Pancreas (tissue), 10 donors: Measurements from ENCODE around the gene ITK. TPM values are rescaled to one million over a fixed set of nuclear protein-coding genes. Genes with fewer than 3 reads are reported as not detected.
"Not testable (repeated sequence)": the region's sequence is repeated elsewhere in the genome, so short reads cannot be mapped to it uniquely, and the experiment has no call there.

Source experiments
- ATAC-seq, 4 donors: fragments of 200-7000 bp; cut with Tn5 transposase; one replicate each; pipeline versions ENCODE4 v1.8.0 to v1.9.1; 2020; ENCODE audit warnings: mild to moderate bottlenecking in 4 of 4, moderate library complexity in 4 of 4
- DNase-seq, 6 donors: peaks; one replicate each; pipeline ENCODE4 v3.0.0-alpha.2; 2020
- FAIRE-seq: peaks from 2 replicates; lab custom pipeline; 2012; peaks lifted over from hg19 to GRCh38; lab: Jason Lieb, UNC
- H3K27ac ChIP-seq, 4 donors: fragments of 200-600 bp; sonication (generic); 1 replicate in 3 of 4; 2 replicates in 1 of 4; pipeline versions ENCODE4 v1.5.0 to v1.8.0; 2020
- H3K27me3 ChIP-seq, 4 donors: fragments of 200-600 bp; one replicate each; pipeline ENCODE4 v1.8.0; 2021
- H3K36me3 ChIP-seq, 3 donors: fragments of 200-600 bp; sonication (generic) in 1 of 3; one replicate each; pipeline versions ENCODE4 v1.5.0 to v1.8.0; 2020 to 2021
- H3K4me1 ChIP-seq, 3 donors: fragments of 200-600 bp; one replicate each; pipeline ENCODE4 v1.8.0; 2021
- H3K4me3 ChIP-seq, 4 donors: fragments of 200-600 bp; sonication (generic) in 2 of 4; one replicate each; pipeline versions ENCODE4 v1.5.0 to v1.8.0; 2020 to 2021
- H3K9me3 ChIP-seq, 4 donors: fragments of 200-600 bp; one replicate each; pipeline ENCODE4 v1.8.0; 2021
- WGBS, 2 donors: extraction: QIAGEN DNeasy Blood & Tissue Kit; methylation state at CpG; one replicate each; pipeline ENCODE4 v1.1.7; 2013; 5-methylcytosine and 5-hydroxymethylcytosine counted together
- intact Hi-C, 3 donors: fragments of 100-400 bp; cut with DNase I; formaldehyde crosslinking; loops; one replicate each; pipeline versions ENCODE4 v1.11.1 to v1.14.2; 2022
- polyA plus RNA-seq, 2 donors: library from polyadenylated mRNA; stranded (reverse); fragments of 200-250 nt; gene quantifications; one replicate each; pipeline ENCODE4 v1.2.3, GENCODE V29; 2013
- total RNA-seq, 6 donors: library from RNA; stranded (reverse); fragmentation: NEBNext Ultra II Directional in 4 of 6; extraction: Animal tissue kit (Norgen Biotek cat#: 25700) in 4 of 6; gene quantifications; one replicate each; pipeline versions ENCODE4 v1.2.1 to v1.2.4, GENCODE V29; 2021 to 2023
- TF ChIP-seq, protein P1 (sequence below), 4 donors: fragments of 200-600 bp; sonication (generic) in 3 of 4; IDR thresholded peaks; one replicate each; pipeline versions ENCODE4 v1.5.0 to v1.8.0; 2021; ENCODE audit warnings: antibody characterized with exemption in 4 of 4
- donor health status: healthy with polysubstance abuse.
- donor health status: DM: no; HTN: no; CAD: no; lungs with moderate emphysema.
- donor health status: DM: no; HTN: no; CAD: no.
- donor health status: control.
- donor health status: control.
- donor health status: Bipolar disorder and iron deficiency.
- donor health status: DM: yes; HTN: yes; CAD: no.
- donor health status: DM: no; HTN: no; CAD: no.
- donor health status: DM: no; HTN: no; CAD: no.
- donor health status: DM: yes; HTN: yes; CAD: no.

ITK gene
- total and polyA plus RNA-seq, 8 donors: 0.26 to 1.3 (median 0.71) TPM

DNA sequence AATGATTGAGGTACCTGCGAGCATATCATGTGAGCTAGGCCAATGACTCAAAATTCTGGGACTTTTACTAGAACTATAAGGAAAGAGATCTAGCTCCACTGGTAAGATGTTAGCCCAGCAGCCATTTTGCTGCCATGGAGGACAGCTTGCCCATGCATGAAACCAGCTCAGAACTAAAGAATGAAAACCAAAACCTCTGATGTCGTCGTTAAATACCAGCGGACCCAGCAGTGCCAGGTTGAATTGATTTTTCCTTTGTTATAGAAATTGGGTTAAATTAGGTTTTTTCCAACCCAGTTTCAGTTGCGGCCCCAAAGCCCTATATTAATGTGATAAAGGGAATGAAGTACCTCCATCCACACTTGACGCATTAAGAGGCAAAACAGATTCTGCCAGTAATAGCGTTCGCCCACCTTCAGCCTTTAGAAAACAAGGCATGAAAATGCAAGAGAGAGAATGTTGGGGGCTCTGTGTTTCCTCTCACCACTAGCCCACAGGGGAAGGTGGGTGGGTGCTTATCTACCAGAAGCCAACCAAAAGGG lies 5.5 kb upstream of the ITK start:
- ATAC-seq: no peak

DNA sequence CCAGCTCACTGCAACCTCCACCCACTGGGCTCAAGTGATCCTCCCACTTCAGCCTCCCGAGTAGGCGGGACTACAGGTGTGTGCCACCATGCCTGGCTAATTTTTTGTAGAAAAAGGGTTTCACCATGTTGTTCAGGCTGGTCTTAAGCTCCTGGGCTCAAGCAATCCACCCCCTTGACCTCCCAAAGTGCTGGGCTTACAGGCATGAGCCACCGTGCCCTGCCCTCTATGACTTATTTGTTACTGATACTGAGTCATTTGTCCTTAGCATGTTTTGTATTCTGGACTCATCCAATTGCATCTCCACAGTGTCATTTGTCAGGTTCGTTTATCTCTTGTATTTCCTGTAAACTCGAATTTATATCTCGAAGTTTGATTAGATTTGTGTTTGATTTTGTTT lies 2.7 kb upstream of the ITK start:
- no peaks in the 10 kb centered on the region for H3K4me1 ChIP-seq
- 40 to 49% methylated on average over 6 of the region's 6 CpGs for whole genome bisulfite sequencing, 2 donors
- no peak for ATAC-seq
- H3K4me3 ChIP-seq: no peak overlapping the region
- no peaks in the 10 kb centered on the region for H3K9me3 ChIP-seq
- peaks cover 0 to 6% (median 0%) of the 10 kb centered on the region in 4 donors for H3K27me3 ChIP-seq
- no peaks in the 10 kb centered on the region for H3K36me3 ChIP-seq
- TF ChIP-seq, protein P1, sequence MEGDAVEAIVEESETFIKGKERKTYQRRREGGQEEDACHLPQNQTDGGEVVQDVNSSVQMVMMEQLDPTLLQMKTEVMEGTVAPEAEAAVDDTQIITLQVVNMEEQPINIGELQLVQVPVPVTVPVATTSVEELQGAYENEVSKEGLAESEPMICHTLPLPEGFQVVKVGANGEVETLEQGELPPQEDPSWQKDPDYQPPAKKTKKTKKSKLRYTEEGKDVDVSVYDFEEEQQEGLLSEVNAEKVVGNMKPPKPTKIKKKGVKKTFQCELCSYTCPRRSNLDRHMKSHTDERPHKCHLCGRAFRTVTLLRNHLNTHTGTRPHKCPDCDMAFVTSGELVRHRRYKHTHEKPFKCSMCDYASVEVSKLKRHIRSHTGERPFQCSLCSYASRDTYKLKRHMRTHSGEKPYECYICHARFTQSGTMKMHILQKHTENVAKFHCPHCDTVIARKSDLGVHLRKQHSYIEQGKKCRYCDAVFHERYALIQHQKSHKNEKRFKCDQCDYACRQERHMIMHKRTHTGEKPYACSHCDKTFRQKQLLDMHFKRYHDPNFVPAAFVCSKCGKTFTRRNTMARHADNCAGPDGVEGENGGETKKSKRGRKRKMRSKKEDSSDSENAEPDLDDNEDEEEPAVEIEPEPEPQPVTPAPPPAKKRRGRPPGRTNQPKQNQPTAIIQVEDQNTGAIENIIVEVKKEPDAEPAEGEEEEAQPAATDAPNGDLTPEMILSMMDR (IDR thresholded peaks at IDR 0.05): no peak
- no peak overlapping the region for H3K27ac ChIP-seq
- no peak for FAIRE-seq
- intact Hi-C loops: no loop called here
- DNase-seq: no peak

More for the DNA sequence above, 5.5 kb upstream of the ITK start:
- intact Hi-C loops: no loop called here
- Histone ChIP-seq H3K27me3 (no peaks in the 10 kb centered on the region), H3K27ac (no peak overlapping the region), H3K36me3 (no peaks in the 10 kb centered on the region), H3K4me1 (no peaks in the 10 kb centered on the region), H3K4me3 (no peak overlapping the region), H3K9me3 (no peaks in the 10 kb centered on the region)
- TF ChIP-seq, protein P1 (IDR thresholded peaks at IDR 0.05): no peak
- no peak for DNase-seq
- 83 to 84% methylated on average over 8 of the region's 8 CpGs for WGBS, 2 donors
- FAIRE-seq: no peak

DNA sequence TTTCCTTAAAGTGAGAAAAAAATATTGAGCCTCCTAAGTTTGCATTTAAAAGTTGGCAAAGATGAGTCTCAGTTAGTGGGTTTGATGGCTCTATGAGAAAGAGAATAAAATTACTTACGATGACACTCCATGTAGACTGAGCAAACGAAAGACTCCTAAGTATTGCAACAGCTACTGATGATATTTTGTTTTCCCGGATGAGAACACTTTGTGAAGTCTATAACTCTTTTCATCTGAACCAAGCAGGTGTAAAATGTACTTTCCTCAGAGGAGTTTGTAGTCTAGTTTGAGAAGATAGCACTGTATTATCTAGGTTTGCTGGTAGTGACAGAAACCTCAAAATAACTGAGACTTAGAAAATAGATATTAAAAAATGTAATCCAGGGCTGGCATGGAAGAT lies 1.7 kb upstream of the ITK start:
- H3K4me1 ChIP-seq: no peaks in the 10 kb centered on the region
- H3K27me3 ChIP-seq: peaks cover 0 to 6% (median 0%) of the 10 kb centered on the region in 4 donors
- ATAC-seq: no peak
- FAIRE-seq: no peak
- no peak overlapping the region for H3K4me3 ChIP-seq
- intact Hi-C loops: no loop called here
- 52 to 57% methylated on average over 3 of the region's 3 CpGs for WGBS, 2 donors
- TF ChIP-seq, protein P1 (IDR thresholded peaks at IDR 0.05): no peak
- no peaks in the 10 kb centered on the region for H3K36me3 ChIP-seq
- no peak for DNase-seq
- no peak overlapping the region for H3K27ac ChIP-seq
- no peaks in the 10 kb centered on the region for H3K9me3 ChIP-seq

GRCh38 chr5:157182143-157182757 lies 1.6 kb downstream of the ITK start:
- ATAC-seq (no peak), DNase-seq (no peak), FAIRE-seq (no peak)
- 41 to 51% methylated on average over 3 of the region's 3 CpGs for WGBS, 2 donors
- TF ChIP-seq, protein P1 (IDR thresholded peaks at IDR 0.05): no peak
- H3K36me3 ChIP-seq: no peaks in the 10 kb centered on the region
- no peaks in the 10 kb centered on the region for H3K9me3 ChIP-seq
- H3K4me3 ChIP-seq: no peak overlapping the region
- H3K27me3 ChIP-seq: peaks cover 0 to 6% (median 0%) of the 10 kb centered on the region in 4 donors
- no peaks in the 10 kb centered on the region for H3K4me1 ChIP-seq
- H3K27ac ChIP-seq: no peak overlapping the region
- intact Hi-C loops: no loop called here

GRCh38 chr5:157184117-157184670 lies 3.6 kb downstream of the ITK start:
- Histone ChIP-seq H3K36me3 (no peaks in the 10 kb centered on the region), H3K9me3 (no peaks in the 10 kb centered on the region), H3K27me3 (peaks cover 0 to 6% (median 0%) of the 10 kb centered on the region in 4 donors), H3K4me1 (no peaks in the 10 kb centered on the region), H3K4me3 (no peak overlapping the region), H3K27ac (no peak overlapping the region)
- no peak for DNase-seq
- no peak for FAIRE-seq
- ATAC-seq: no peak
- TF ChIP-seq, protein P1 (IDR thresholded peaks at IDR 0.05): no peak
- WGBS, 2 donors: 68 to 79% methylated on average over 8 of the region's 8 CpGs
- intact Hi-C loops: no loop called here

DNA sequence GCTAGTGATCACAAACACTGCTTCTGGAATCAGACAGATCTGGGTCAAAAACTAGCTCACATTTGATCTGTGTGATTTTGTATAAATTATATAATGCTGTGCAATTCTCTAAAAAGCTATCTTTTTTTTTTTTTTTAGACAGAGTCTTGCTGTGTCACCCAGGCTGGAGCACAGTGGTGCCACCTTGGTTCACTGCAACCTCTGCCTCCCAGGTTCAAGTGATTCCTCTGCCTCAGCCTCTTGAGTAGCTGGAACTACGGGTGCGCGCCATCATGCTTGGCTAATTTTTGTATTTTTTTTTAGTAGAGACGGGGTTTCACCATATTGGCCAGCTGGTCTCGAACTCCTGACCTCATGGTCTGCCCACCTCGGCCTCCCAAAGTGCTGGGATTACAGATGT lies 4.5 kb downstream of the ITK start:
- H3K4me1 ChIP-seq, H3K36me3 ChIP-seq, H3K4me3 ChIP-seq, FAIRE-seq, H3K9me3 ChIP-seq, H3K27me3 ChIP-seq, intact Hi-C loops, DNase-seq, H3K27ac ChIP-seq, ATAC-seq: not testable (repeated sequence)
- 76 to 85% methylated on average over 6 of the region's 6 CpGs for WGBS, 2 donors
